Hepatocyte (in vitro differentiated cells): ENCODE results near the gene CYB5R2. TPM values are rescaled to one million over a fixed set of nuclear protein-coding genes. Genes with fewer than 3 reads are reported as not detected.

Experiments
- DNase-seq: peaks from one replicate; pipeline ENCODE4 v3.0.0-alpha.2; 2016; ENCODE audit warnings: low spot score
- H2AFZ ChIP-seq: fragments of 200-600 bp; sonication (generic); 2 replicates; pipeline ENCODE4 v1.6.0; 2016; ENCODE audit warnings: antibody characterized with exemption, mild to moderate bottlenecking
- H3K27ac ChIP-seq: fragments of 200-600 bp; sonication (generic); 2 replicates; pipeline ENCODE4 v1.5.1; 2016; ENCODE audit warnings: mild to moderate bottlenecking
- H3K27me3 ChIP-seq: fragments of 200-600 bp; sonication (generic); 2 replicates; pipeline ENCODE4 v1.6.1; 2016
- H3K36me3 ChIP-seq: fragments of 200-600 bp; sonication (generic); replicated peaks from 2 replicates; pipeline ENCODE4 v1.5.1; 2016; ENCODE audit warnings: low read depth; ENCODE audit not compliant: insufficient read depth
- H3K4me1 ChIP-seq: fragments of 200-600 bp; sonication (generic); 2 replicates; pipeline ENCODE4 v1.5.1; 2016; ENCODE audit warnings: mild to moderate bottlenecking, moderate library complexity; ENCODE audit not compliant: insufficient read depth
- H3K4me2 ChIP-seq: fragments of 200-600 bp; sonication (generic); 2 replicates; pipeline ENCODE4 v1.6.0; 2016
- H3K4me3 ChIP-seq: fragments of 200-600 bp; sonication (generic); 2 replicates; pipeline ENCODE4 v1.5.1; 2016; ENCODE audit warnings: mild to moderate bottlenecking
- H3K79me2 ChIP-seq: fragments of 200-600 bp; sonication (generic); 2 replicates; pipeline ENCODE4 v1.6.0; 2017; ENCODE audit warnings: mild to moderate bottlenecking
- H3K9me2 ChIP-seq: fragments of 200-600 bp; sonication (generic); replicated peaks from 2 replicates; pipeline ENCODE4 v1.6.0; 2017; ENCODE audit warnings: mild to moderate bottlenecking; ENCODE audit not compliant: insufficient read depth
- H3K9me3 ChIP-seq: fragments of 200-600 bp; sonication (generic); 2 replicates; pipeline ENCODE4 v1.5.1; 2016; ENCODE audit warnings: low read depth, mild to moderate bottlenecking
- H4K20me1 ChIP-seq: fragments of 200-600 bp; sonication (generic); 2 replicates; pipeline ENCODE4 v1.6.0; 2016; ENCODE audit warnings: mild to moderate bottlenecking; ENCODE audit not compliant: insufficient read depth, poor library complexity, severe bottlenecking
- CTCF ChIP-seq: fragments of 200-600 bp; sonication (generic); IDR thresholded peaks from 2 replicates; pipeline ENCODE4 v1.5.1; 2016; ENCODE audit warnings: antibody characterized with exemption, mild to moderate bottlenecking; ENCODE audit not compliant: poor library complexity
- EZH2 ChIP-seq: fragments of 200-600 bp; sonication (generic); IDR thresholded peaks from 2 replicates; pipeline ENCODE4 v1.6.1; 2016; ENCODE audit warnings: antibody characterized with exemption, mild to moderate bottlenecking, borderline replicate concordance
- EZH2phosphoT487 ChIP-seq: fragments of 200-600 bp; sonication (generic); IDR thresholded peaks from one replicate; pipeline ENCODE4 v1.6.1; 2018; ENCODE audit warnings: antibody characterized with exemption, mild to moderate bottlenecking, low read depth, moderate library complexity; ENCODE audit not compliant: unreplicated experiment, severe bottlenecking
- WGBS: methylation state at CpG from one replicate; pipeline ENCODE4 v1.1.6; 2016; ENCODE audit warnings: low lambda C conversion rate; ENCODE audit errors: missing lambda C conversion rate; 5-methylcytosine and 5-hydroxymethylcytosine counted together
- polyA plus RNA-seq: library from polyadenylated mRNA; unstranded; fragments of >200 nt; fragmentation: Nextera tagmentation; extraction: Ambion mirVana; gene quantifications from 2 replicates; pipeline ENCODE4 v1.2.1, GENCODE V29; 2016
- total RNA-seq: library from RNA; depleted of rRNA; stranded (reverse); fragments of >200 nt; gene quantifications from 2 replicates; pipeline ENCODE4 v1.2.3, GENCODE V29; 2014

Gene CYB5R2
- total and polyA plus RNA-seq, 2 experiments from 2014 or later: 19.9 to 38.5 TPM

GRCh38 chr11:7639643-7640025 is 33.7 kb downstream of the CYB5R2 start:
- H3K4me3 ChIP-seq: no peak overlapping the region
- TF ChIP-seq EZH2phosphoT487 (no peak), EZH2 (no peak)
- no peak overlapping the region for H2AFZ ChIP-seq
- DNase-seq: no peak
- H3K9me2 ChIP-seq: no peaks in the 10 kb centered on the region
- H4K20me1 ChIP-seq: no peaks in the 10 kb centered on the region
- H3K27me3 ChIP-seq: no peaks in the 10 kb centered on the region
- no peak overlapping the region for H3K4me2 ChIP-seq
- H3K27ac ChIP-seq: no peak overlapping the region
- no peaks in the 10 kb centered on the region for H3K9me3 ChIP-seq
- H3K4me1 ChIP-seq: peaks cover 4% of the 10 kb centered on the region
- H3K79me2 ChIP-seq: no peaks in the 10 kb centered on the region
- H3K36me3 ChIP-seq: no peaks in the 10 kb centered on the region
- 82% methylated on average over 5 of the region's 5 CpGs for WGBS

GRCh38 chr11:7638710-7639642 is 34.3 kb downstream of the CYB5R2 start:
- TF ChIP-seq CTCF: no peak
- no peak for TF ChIP-seq EZH2phosphoT487
- TF ChIP-seq EZH2: no peak
- no peak for DNase-seq
- H3K79me2 ChIP-seq: no peaks in the 10 kb centered on the region
- 90% methylated on average over 5 of the region's 5 CpGs for WGBS
- H3K27ac ChIP-seq: no peak overlapping the region
- no peak overlapping the region for H3K4me2 ChIP-seq
- peaks cover 4% of the 10 kb centered on the region for H3K4me1 ChIP-seq
- H3K9me2 ChIP-seq: no peaks in the 10 kb centered on the region
- H2AFZ ChIP-seq: no peak overlapping the region
- H3K27me3 ChIP-seq: no peaks in the 10 kb centered on the region
- H3K36me3 ChIP-seq: no peaks in the 10 kb centered on the region
- no peaks in the 10 kb centered on the region for H4K20me1 ChIP-seq
- H3K4me3 ChIP-seq: no peak overlapping the region
- H3K9me3 ChIP-seq: no peaks in the 10 kb centered on the region

GRCh38 chr11:7637447-7638157 is 35.7 kb downstream of the CYB5R2 start:
- no peak overlapping the region for H3K4me3 ChIP-seq
- no peaks in the 10 kb centered on the region for H3K36me3 ChIP-seq
- no peaks in the 10 kb centered on the region for H3K9me2 ChIP-seq
- no peak overlapping the region for H3K27ac ChIP-seq
- H4K20me1 ChIP-seq: no peaks in the 10 kb centered on the region
- H3K79me2 ChIP-seq: no peaks in the 10 kb centered on the region
- TF ChIP-seq EZH2 (no peak), CTCF (no peak), EZH2phosphoT487 (no peak)
- no peak overlapping the region for H2AFZ ChIP-seq
- H3K4me1 ChIP-seq: peaks cover 4% of the 10 kb centered on the region
- no peaks in the 10 kb centered on the region for H3K27me3 ChIP-seq
- WGBS: 84% methylated on average over 7 of the region's 7 CpGs
- DNase-seq: no peak
- H3K9me3 ChIP-seq: no peaks in the 10 kb centered on the region
- no peak overlapping the region for H3K4me2 ChIP-seq

- Histone ChIP-seq H3K79me2 (no peaks in the 10 kb centered on the region), H3K9me2 (no peaks in the 10 kb centered on the region), H3K4me1 (peaks cover 4% of the 10 kb centered on the region), H3K4me3 (no peak overlapping the region), H3K27me3 (no peaks in the 10 kb centered on the region), H2AFZ (no peak overlapping the region), H3K4me2 (no peak overlapping the region), H4K20me1 (no peaks in the 10 kb centered on the region), H3K27ac (no peak overlapping the region), H3K9me3 (no peaks in the 10 kb centered on the region), H3K36me3 (no peaks in the 10 kb centered on the region)
- WGBS: 78% methylated on average over 6 of the region's 6 CpGs
- TF ChIP-seq EZH2phosphoT487 (no peak), CTCF (no peak), EZH2 (no peak)
- DNase-seq: no peak
Measured at GRCh38 chr11:7636350-7636749, 37.0 kb downstream of the CYB5R2 start.
